Spinal cord (tissue), 10 donors: ENCODE measurements around the gene COPS4. TPM values are rescaled to one million over a fixed set of nuclear protein-coding genes. Genes with fewer than 3 reads are reported as not detected.
"Not testable (repeated sequence)": the region's sequence is repeated elsewhere in the genome, so short reads cannot be mapped to it uniquely, and the experiment has no call there.

Source experiments
- DNase-seq, 6 donors: peaks; one replicate each; pipeline versions ENCODE4 v3.0.0 to v3.0.0-alpha.2; 2013 to 2015; ENCODE audit warnings: low spot score in 6 of 6, low read depth in 4 of 6
- H3K27ac ChIP-seq: one replicate; pipeline ENCODE4 v1.5.1; 2013; ENCODE audit warnings: low read depth, low read length, control low read depth
- H3K27me3 ChIP-seq: one replicate; pipeline ENCODE4 v1.6.1; 2013; ENCODE audit warnings: low read length; ENCODE audit not compliant: control insufficient read depth, insufficient read depth
- H3K36me3 ChIP-seq: one replicate; pipeline ENCODE4 v1.6.1; 2013; ENCODE audit warnings: low read length; ENCODE audit not compliant: control insufficient read depth, insufficient read depth
- H3K4me1 ChIP-seq: one replicate; pipeline ENCODE4 v1.6.1; 2013; ENCODE audit warnings: low read length; ENCODE audit not compliant: control insufficient read depth, insufficient read depth
- H3K4me3 ChIP-seq: one replicate; pipeline ENCODE4 v1.5.1; 2013; ENCODE audit warnings: low read depth, low read length, control low read depth
- H3K9me3 ChIP-seq: one replicate; pipeline ENCODE4 v1.6.1; 2013; ENCODE audit warnings: low read length; ENCODE audit not compliant: control insufficient read depth, insufficient read depth
- WGBS: methylation state at CpG from one replicate; pipeline ENCODE4 v1.1.5; 2013; ENCODE audit warnings: missing lambda C conversion rate; ENCODE audit not compliant: insufficient coverage; 5-methylcytosine and 5-hydroxymethylcytosine counted together
- polyA plus RNA-seq, 2 donors: library from polyadenylated mRNA; unstranded; fragments of 120-200 nt; gene quantifications; one replicate each; pipeline ENCODE4 v1.2.1, GENCODE V29; 2013; ENCODE audit not compliant: insufficient read length in 2 of 2
- total RNA-seq, 2 donors: library from RNA; depleted of rRNA in 1 of 2; stranded (reverse); fragments of 120-200 nt in 1 of 2; fragments of >200 nt in 1 of 2; gene quantifications; one replicate each; pipeline versions ENCODE4 v1.2.3 to v1.2.4, GENCODE V29; 2013 to 2014
- donor health status: healthy.

COPS4 gene
- total and polyA plus RNA-seq, 4 donors = 71.6 to 167 (median 76.6) TPM

DNA sequence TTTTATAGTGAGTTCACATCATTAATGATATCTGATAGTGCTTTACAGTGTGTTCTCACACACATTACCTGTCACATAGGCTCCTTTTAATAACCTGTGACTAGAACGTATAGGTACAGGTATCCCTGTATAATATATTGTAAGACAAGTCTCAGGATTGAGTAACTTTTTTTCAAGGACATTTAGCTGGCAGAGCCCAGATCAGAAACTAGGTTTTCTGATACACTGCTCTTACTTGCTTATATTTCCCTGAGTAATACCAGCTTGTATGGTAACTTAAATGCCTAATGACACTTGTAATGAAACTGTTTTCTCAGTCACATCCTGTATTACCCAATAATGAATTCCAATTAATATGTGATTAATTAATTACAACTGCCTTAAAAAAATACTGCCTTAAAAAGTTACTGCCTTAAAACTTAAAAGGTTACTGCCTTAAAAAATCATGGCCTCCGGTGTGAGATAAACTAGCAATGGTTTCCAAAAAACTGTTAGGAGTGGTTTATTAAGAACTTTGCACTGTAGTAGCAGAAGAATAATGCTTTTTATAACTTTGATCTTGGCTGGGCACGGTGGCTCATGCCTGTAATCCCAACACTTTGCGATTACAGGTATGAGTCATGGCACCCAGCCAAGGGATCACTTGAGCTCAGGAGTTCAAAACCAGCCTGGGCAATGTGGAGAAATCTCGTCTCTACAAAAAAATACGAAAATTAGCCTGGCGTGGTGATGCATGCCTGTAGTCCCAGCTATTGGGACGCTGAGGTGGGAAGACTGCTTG, 11.9 kb downstream of the COPS4 start:
- WGBS = 89% methylated on average over 7 of the region's 8 CpGs
- H3K9me3 ChIP-seq = no peaks in the 10 kb centered on the region

GRCh38 chr4:83048781-83049180, 13.8 kb downstream of the COPS4 start:
- not testable (repeated sequence) for H3K4me1 ChIP-seq, H3K27me3 ChIP-seq, H3K4me3 ChIP-seq, DNase-seq, H3K9me3 ChIP-seq, H3K27ac ChIP-seq
- 100% methylated on average over 6 of the region's 8 CpGs for WGBS
- H3K36me3 ChIP-seq = peaks cover 33% of the 10 kb centered on the region

More for the DNA sequence above, 11.9 kb downstream of the COPS4 start:
- Histone ChIP-seq H3K4me1 (no peaks in the 10 kb centered on the region), H3K4me3 (no peak overlapping the region), H3K36me3 (peaks cover 25% of the 10 kb centered on the region), H3K27ac (no peak overlapping the region), H3K27me3 (no peaks in the 10 kb centered on the region)
- no peak for DNase-seq

DNA sequence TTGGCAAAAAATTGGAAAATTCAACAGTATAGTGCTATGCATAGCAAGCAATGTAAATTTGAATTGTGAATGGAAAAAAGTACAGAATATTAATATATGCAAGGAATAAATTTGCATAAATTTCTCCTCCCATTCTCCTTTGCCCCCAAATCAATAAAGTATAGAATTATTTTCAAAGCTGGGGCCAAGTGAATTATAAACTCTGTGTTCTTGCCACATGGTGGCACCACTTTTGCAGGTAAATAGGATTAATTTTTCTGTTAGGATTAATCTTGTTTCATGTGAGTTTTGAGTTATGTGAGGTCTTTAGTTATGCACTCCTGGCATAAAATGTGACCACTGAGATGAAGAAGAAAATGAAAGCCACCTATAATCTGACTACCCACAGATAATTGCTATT, 19.9 kb downstream of the COPS4 start:
- Histone ChIP-seq H3K9me3 (no peaks in the 10 kb centered on the region), H3K27ac (no peak overlapping the region), H3K27me3 (no peaks in the 10 kb centered on the region), H3K36me3 (peaks cover 42% of the 10 kb centered on the region), H3K4me1 (no peaks in the 10 kb centered on the region), H3K4me3 (no peak overlapping the region)
- peak in 1 of 6 donors; percentile 33 for DNase-seq

DNA sequence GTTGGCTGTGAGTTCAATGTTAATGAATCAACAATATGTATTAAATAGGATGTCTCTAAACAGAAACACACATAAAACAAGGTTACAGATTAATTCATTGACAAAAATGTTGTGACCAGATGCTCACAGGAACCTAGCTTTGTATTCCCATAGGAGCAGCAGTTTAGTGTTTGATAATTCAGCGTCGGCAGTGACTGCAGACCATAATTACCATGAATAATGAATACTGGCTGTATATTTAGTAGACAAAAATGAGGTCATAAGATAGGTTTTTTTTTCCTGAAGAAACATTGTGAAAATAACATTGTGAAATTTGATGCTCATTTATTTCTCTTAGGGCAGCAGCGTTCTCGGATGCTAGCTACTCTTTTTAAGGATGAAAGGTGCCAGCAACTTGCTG, 27.8 kb downstream of the COPS4 start:
- Histone ChIP-seq H3K27ac (no peak overlapping the region), H3K27me3 (no peaks in the 10 kb centered on the region), H3K4me3 (no peak overlapping the region), H3K4me1 (no peaks in the 10 kb centered on the region), H3K9me3 (no peaks in the 10 kb centered on the region), H3K36me3 (peaks cover 48% of the 10 kb centered on the region)
- WGBS = no CpG with 5 or more reads among the region's 4 CpGs
- peak in 1 of 6 donors; percentile 7 for DNase-seq

GRCh38 chr4:83065266-83065665, 30.3 kb downstream of the COPS4 start:
- Histone ChIP-seq H3K27ac (no peak overlapping the region), H3K4me1 (no peaks in the 10 kb centered on the region), H3K4me3 (no peak overlapping the region), H3K9me3 (no peaks in the 10 kb centered on the region), H3K36me3 (peaks cover 36% of the 10 kb centered on the region), H3K27me3 (no peaks in the 10 kb centered on the region)
- 100% methylated on average over 1 of the region's 1 CpG for WGBS
- no peak for DNase-seq

GRCh38 chr4:83067058-83067639, 32.2 kb downstream of the COPS4 start:
- 86% methylated on average over 3 of the region's 10 CpGs for WGBS
- H3K4me1 ChIP-seq = no peaks in the 10 kb centered on the region
- H3K36me3 ChIP-seq = peaks cover 42% of the 10 kb centered on the region
- DNase-seq = no peak
- no peaks in the 10 kb centered on the region for H3K27me3 ChIP-seq
- no peaks in the 10 kb centered on the region for H3K9me3 ChIP-seq
- H3K4me3 ChIP-seq = no peak overlapping the region
- H3K27ac ChIP-seq = no peak overlapping the region

GRCh38 chr4:83071116-83071515, 36.1 kb downstream of the COPS4 start:
- no peak for DNase-seq

DNA sequence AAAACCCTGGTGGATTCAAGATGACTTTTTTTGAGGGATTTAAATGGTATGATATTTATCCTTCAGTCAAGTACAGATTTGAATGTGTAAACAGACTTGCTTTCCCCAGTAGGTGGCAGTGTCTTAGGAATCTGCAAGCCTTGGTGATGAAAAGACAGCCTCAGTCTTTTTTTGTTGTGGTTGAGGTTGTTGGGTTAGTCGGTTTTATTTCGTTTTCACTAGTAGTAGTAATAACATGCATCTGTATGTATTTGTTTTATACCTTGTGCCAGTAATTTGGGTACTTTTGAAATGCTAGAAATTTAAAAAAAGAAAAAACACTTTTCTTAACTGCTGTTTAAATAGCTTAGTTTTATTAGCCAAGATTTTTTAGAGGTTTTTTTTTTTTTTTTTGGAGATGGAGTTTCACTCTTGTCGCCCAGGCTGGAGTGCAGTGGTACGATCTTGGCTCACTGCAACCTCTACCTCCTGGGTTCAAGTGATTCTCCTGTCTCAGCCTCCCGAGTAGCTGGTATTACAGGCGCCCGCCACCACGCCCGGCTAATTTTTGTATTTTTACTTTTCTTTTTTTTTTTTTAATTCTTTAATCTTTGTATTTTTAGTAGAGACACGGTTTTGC, 39.2 kb downstream of the COPS4 start:
- peak; percentile 12 to 86 (median 37) for DNase-seq
- no peaks in the 10 kb centered on the region for H3K27me3 ChIP-seq
- H3K9me3 ChIP-seq = no peaks in the 10 kb centered on the region
- H3K4me3 ChIP-seq = no peak overlapping the region
- H3K4me1 ChIP-seq = no peaks in the 10 kb centered on the region
- H3K36me3 ChIP-seq = peaks cover 24% of the 10 kb centered on the region
- H3K27ac ChIP-seq = no peak overlapping the region
- 100% methylated on average over 1 of the region's 10 CpGs for WGBS

More at GRCh38 chr4:83071116-83071515, 36.1 kb downstream of the COPS4 start:
- Histone ChIP-seq H3K27ac (no peak overlapping the region), H3K27me3 (no peaks in the 10 kb centered on the region), H3K4me3 (no peak overlapping the region), H3K36me3 (peaks cover 21% of the 10 kb centered on the region), H3K4me1 (no peaks in the 10 kb centered on the region), H3K9me3 (no peaks in the 10 kb centered on the region)
- WGBS = 100% methylated on average over 1 of the region's 1 CpG

DNA sequence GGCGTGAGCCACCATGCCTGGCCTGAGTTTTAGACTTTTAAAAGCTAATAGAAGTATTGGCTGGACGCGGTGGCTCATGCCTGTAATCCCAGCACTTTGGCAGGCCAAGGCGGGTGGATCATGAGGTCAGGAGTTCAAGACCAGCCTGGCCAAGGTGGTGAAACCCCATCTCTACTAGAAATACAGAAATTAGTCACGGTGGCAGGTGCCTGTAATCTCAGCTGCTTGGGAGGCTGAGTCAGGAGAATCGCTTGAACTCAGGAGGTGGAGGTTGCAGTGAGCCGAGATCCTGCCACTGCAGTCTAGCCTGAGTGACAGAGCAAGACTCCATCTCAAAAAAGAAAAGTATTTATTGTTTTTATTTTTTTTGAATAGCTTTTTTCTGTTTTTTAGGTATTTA, 39.8 kb downstream of the COPS4 start:
- not testable (repeated sequence) for H3K4me3 ChIP-seq, H3K4me1 ChIP-seq, DNase-seq, H3K27ac ChIP-seq, H3K27me3 ChIP-seq, H3K9me3 ChIP-seq
- peaks cover 24% of the 10 kb centered on the region for H3K36me3 ChIP-seq
- WGBS = 100% methylated on average over 3 of the region's 7 CpGs
